HG02763 (cell line): ENCODE data around the gene RAMACL.
A peak's percentile ranks its signal among the peaks of the same experiment; 100 is the strongest.
"Not testable (repeated sequence)": the region's sequence is repeated elsewhere in the genome, so short reads cannot be mapped to it uniquely, and the experiment has no call there.

Experiments used
- ATAC-seq: cut with Tn5 transposase; IDR thresholded peaks from one replicate; pipeline ENCODE4 v1.9.1; 2021; ENCODE audit warnings: mild to moderate bottlenecking, moderate library complexity; ENCODE audit not compliant: unreplicated experiment

RAMACL gene

GRCh38 chr6:166586424-166587156, at the start of gene RAMACL:
Gene RAMACL (minus strand): TSS chr6:166586678. CDS start chr6:166586477, 201 bp downstream.
- peak; percentile 64 for ATAC-seq

- no peak for ATAC-seq
These were observed 48.8 kb upstream of the RAMACL start for GRCh38 chr6:166635013-166635970.

GRCh38 chr6:166634581-166634980, 48.1 kb upstream of the RAMACL start:
- ATAC-seq = not testable (repeated sequence)

- ATAC-seq = no peak
These were observed 47.5 kb upstream of the RAMACL start for GRCh38 chr6:166633732-166634535.

GRCh38 chr6:166632731-166633130, 46.3 kb upstream of the RAMACL start:
- no peak for ATAC-seq

DNA sequence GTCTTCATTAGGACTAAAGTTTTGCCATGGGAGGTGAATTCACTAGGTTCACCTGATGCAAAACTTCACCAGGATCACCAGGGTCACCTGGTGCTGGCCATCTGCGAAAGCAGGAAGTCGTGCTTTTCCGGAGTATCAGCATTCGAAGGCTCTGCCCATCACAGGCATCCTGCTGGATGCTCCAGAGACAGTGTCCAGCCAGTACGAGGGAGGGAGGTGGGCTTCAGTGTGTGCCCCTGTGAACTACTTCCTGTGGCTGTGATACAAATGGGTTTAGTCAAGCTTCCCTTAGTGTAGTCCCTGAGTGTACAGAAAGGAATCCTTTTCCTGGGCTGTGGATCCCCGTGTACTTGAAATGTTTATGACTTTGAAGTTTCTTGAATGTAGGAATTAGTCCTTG, 44.0 kb upstream of the RAMACL start:
- ATAC-seq = no peak

GRCh38 chr6:166629628-166630027, 43.1 kb upstream of the RAMACL start:
- no peak for ATAC-seq

DNA sequence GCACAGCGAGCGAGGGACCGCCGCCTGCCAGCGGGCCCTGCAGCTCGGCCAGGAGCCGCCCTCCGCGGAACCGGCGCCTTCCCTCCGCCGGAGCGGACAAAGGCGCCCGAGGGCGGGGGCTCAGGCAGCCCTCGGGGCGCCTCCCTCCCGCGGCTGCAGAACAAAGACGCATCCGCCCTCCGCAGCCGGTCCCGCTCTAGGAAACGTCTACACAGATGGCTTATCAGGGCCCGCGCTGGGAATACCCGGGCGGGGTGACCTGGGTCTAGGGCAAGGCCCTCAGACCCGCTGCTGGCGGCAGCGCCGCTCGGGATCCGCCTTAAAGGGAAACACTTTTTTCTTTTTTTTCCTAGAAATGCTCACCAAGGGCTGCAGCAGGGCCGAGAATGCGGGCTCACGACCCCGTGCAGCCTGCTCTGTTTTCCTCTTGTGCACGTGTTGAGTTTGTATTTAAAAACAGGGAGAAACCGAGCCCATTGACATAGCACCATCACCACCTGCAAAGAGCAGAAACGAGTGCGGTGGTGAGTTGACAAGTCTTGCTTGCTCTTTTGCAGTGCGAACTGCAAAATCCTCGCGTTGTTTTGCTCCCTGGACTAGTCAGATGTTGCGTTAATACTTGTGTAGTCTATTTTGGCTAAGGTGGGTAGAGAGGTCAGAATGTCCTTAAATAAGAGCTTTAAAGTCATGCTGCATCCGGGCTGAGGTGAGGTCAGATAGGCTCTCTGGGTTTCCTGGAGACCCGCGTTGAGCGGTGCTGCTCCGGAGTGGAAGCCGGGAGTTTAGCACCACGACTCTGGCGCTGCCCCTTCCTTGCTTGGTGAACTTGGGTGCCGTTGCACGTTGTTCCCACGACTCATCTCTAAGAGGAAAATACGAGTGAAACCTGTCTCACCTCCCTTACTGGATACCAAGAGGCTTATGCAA, 41.7 kb upstream of the RAMACL start:
- peak; percentile 15 for ATAC-seq

- peak; percentile 87 for ATAC-seq
These were observed 40.8 kb upstream of the RAMACL start, which contains the start of gene RPS6KA2 for GRCh38 chr6:166627033-166627874. Gene RPS6KA2 (minus strand): TSS chr6:166627251. CDS start chr6:166627019, 232 bp downstream.

DNA sequence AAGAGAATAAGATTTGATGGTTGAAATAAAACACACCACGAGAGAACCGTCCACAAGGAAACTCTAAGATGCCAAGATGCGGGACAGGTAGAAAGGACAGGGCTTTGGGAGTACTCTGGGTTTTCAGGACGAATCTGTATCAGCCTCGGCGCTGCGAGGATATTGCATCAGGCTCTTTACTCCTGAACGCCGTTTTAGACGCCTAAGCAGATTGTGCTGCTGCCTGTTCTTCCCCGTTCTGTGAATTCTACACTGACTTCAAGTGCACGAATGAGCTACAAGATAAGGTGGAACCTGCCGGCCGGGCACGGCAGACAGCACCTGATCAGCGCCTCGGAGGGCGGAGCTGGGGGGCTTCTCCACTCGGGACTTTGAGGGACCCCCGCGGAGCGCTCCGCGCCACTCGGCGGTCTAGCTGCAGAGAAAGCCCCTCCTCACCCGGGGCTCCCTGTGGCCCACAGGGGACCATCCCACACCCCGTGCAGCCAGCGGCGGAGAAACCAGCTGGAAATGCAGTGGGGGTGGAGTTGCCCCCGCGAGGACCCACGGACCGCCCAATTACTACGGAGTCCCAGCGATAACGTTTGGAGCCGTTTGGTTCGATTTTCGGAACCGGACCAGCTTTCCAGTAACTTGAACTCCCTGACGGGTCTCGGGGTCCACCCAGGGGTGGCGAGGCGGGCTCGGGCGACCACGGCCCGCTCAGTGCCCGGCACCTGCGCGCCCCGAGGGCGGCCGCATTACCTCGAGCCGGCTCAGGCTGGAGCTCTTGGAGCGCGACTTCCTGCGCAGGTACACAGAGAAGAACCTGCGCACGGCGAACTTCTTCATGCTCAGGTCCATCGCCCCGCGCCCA, 39.9 kb upstream of the RAMACL start:
- peak; percentile 0 for ATAC-seq

DNA sequence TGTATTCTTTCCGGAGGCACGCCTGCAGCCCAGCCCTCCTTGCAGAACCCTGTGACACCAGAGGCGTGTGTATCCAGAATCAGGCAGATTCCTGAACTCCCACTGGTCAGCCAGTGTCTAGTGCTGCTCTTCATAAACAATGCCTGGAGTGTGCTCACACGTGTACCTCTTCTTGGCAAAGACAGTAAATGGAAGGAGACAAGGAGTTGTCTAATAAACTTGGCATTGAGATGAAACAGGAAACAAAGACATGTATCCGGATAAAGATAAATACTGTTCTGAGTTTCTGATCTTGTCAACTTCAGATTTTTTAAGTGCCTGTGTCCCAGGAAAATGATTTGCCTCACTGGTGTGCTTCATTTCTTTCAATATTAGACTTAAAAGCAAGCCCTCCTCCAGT, 38.9 kb upstream of the RAMACL start:
- ATAC-seq = no peak

GRCh38 chr6:166624275-166624674, 37.8 kb upstream of the RAMACL start:
- no peak for ATAC-seq

- no peak for ATAC-seq
These were observed 36.8 kb upstream of the RAMACL start for GRCh38 chr6:166623318-166623717.

GRCh38 chr6:166621114-166621540, 34.6 kb upstream of the RAMACL start:
- ATAC-seq = no peak

DNA sequence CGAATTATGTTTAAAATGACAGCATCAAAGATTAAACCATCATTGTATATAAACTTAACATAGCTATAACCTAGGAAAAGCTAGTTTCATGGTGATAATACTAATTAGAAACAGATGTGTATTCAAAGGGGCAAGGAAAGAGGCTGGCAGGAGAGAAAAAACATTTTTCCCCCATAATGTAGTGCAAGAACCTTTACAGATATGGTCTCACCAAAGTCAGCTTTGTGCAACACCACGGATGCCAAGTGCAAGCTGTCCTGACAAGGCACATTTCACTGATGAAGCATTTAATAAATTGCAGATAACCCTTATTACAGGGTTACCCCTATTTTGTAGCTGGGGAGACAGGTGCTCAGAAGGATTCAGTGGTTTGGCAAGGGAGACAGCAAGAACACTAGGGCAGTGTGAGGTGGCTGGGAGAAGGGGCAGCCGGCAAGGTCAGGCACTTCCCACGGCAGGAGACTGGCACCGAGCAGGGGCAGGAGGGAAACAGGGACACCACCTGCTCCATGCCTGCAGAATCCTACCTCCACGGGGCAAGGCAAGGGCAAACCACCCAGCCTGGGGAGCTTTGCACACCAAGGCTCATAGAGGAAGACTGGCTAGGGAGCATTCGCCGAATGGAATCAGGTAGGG, 34.1 kb upstream of the RAMACL start:
- no peak for ATAC-seq

- ATAC-seq = no peak
These were observed 33.4 kb upstream of the RAMACL start for GRCh38 chr6:166619912-166620311.
